KMS-11 (cell line): ENCODE data around the gene TPRA1.

Source experiments
- H2AFZ ChIP-seq: fragments of 200-600 bp; sonication (generic); 2 replicates; pipeline ENCODE4 v1.6.1; 2016; ENCODE audit warnings: antibody characterized with exemption, mixed run types, low read depth
- H3K27ac ChIP-seq: fragments of 200-600 bp; sonication (generic); 2 replicates; pipeline ENCODE4 v1.6.1; 2016; ENCODE audit warnings: mild to moderate bottlenecking, mixed run types
- H3K27me3 ChIP-seq: fragments of 200-600 bp; sonication (generic); 2 replicates; pipeline ENCODE4 v1.6.1; 2017; ENCODE audit warnings: mild to moderate bottlenecking, low read depth, mixed run types, moderate library complexity; ENCODE audit not compliant: insufficient read depth
- H3K36me3 ChIP-seq: fragments of 200-600 bp; sonication (generic); 2 replicates; pipeline ENCODE4 v1.6.1; 2017; ENCODE audit warnings: mild to moderate bottlenecking, mixed run types; ENCODE audit not compliant: insufficient read depth
- H3K4me1 ChIP-seq: fragments of 200-600 bp; sonication (generic); 2 replicates; pipeline ENCODE4 v1.6.1; 2016; ENCODE audit warnings: mild to moderate bottlenecking, low read depth, mixed run types; ENCODE audit not compliant: poor library complexity, severe bottlenecking
- H3K4me2 ChIP-seq: fragments of 200-600 bp; sonication (generic); 2 replicates; pipeline ENCODE4 v1.7.0; 2016; ENCODE audit warnings: mild to moderate bottlenecking, mixed run types
- H3K4me3 ChIP-seq: fragments of 200-600 bp; sonication (generic); IDR thresholded peaks from 2 replicates; pipeline ENCODE4 v1.6.1; 2017; ENCODE audit warnings: low read depth, low read length, mixed read lengths; ENCODE audit not compliant: insufficient read depth
- H3K79me2 ChIP-seq: fragments of 200-600 bp; sonication (generic); 2 replicates; pipeline ENCODE4 v1.6.1; 2016; ENCODE audit warnings: low read depth, mixed run types; ENCODE audit not compliant: insufficient read depth
- H3K9ac ChIP-seq: fragments of 200-600 bp; sonication (generic); 2 replicates; pipeline ENCODE4 v1.6.1; 2016; ENCODE audit warnings: mild to moderate bottlenecking, mixed run types
- H4K20me1 ChIP-seq: fragments of 200-600 bp; sonication (generic); 2 replicates; pipeline ENCODE4 v1.6.1; 2016; ENCODE audit warnings: mild to moderate bottlenecking, mixed run types; ENCODE audit not compliant: insufficient read depth
- TF ChIP-seq, protein P1 (sequence below): fragments of 200-600 bp; sonication (generic); conservative IDR thresholded peaks from 2 replicates; pipeline ENCODE4 v1.6.1; 2017; ENCODE audit warnings: low read depth, mild to moderate bottlenecking, antibody characterized with exemption, low read length, moderate library complexity, mixed read lengths

TPRA1 gene

GRCh38 chr3:127637546-127637945, 47.0 kb upstream of the TPRA1 start:
- no peaks in the 10 kb centered on the region for H4K20me1 ChIP-seq
- no peak overlapping the region for H3K9ac ChIP-seq
- H3K79me2 ChIP-seq, result no peaks in the 10 kb centered on the region
- H3K27me3 ChIP-seq, result no peaks in the 10 kb centered on the region
- no peak overlapping the region for H3K27ac ChIP-seq
- TF ChIP-seq, protein P1, sequence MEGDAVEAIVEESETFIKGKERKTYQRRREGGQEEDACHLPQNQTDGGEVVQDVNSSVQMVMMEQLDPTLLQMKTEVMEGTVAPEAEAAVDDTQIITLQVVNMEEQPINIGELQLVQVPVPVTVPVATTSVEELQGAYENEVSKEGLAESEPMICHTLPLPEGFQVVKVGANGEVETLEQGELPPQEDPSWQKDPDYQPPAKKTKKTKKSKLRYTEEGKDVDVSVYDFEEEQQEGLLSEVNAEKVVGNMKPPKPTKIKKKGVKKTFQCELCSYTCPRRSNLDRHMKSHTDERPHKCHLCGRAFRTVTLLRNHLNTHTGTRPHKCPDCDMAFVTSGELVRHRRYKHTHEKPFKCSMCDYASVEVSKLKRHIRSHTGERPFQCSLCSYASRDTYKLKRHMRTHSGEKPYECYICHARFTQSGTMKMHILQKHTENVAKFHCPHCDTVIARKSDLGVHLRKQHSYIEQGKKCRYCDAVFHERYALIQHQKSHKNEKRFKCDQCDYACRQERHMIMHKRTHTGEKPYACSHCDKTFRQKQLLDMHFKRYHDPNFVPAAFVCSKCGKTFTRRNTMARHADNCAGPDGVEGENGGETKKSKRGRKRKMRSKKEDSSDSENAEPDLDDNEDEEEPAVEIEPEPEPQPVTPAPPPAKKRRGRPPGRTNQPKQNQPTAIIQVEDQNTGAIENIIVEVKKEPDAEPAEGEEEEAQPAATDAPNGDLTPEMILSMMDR, result no peak
- H3K36me3 ChIP-seq, result no peaks in the 10 kb centered on the region
- H3K4me3 ChIP-seq, result no peak overlapping the region
- no peak overlapping the region for H3K4me2 ChIP-seq
- H2AFZ ChIP-seq, result no peak overlapping the region
- H3K4me1 ChIP-seq, result peaks cover 15% of the 10 kb centered on the region

DNA sequence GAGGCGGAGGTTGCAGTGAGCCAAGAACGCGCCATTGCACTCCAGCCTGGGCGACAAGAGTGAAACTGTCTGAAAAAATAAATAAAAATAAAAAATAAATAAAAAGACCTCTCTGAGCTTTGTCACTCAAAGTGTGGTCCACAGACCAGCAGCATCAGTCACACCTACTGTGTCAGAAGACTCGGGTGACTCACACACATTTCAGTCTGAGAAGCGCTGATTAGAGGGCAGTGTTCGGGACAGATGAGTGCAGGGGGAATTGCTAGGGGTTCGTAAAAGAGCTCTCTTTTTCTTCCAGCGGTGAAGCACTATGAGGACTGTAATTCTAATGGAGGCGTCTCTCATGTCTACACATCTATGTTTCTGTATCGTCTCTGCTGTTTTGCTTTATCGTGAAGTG, 44.1 kb upstream of the TPRA1 start:
- Histone ChIP-seq H3K27me3 (no peaks in the 10 kb centered on the region), H3K4me3 (no peak overlapping the region), H3K27ac (no peak overlapping the region), H3K9ac (no peak overlapping the region), H3K79me2 (no peaks in the 10 kb centered on the region), H3K36me3 (no peaks in the 10 kb centered on the region), H3K4me1 (peaks cover 15% of the 10 kb centered on the region), H3K4me2 (no peak overlapping the region), H4K20me1 (no peaks in the 10 kb centered on the region), H2AFZ (no peak overlapping the region)
- TF ChIP-seq, protein P1, result no peak

DNA sequence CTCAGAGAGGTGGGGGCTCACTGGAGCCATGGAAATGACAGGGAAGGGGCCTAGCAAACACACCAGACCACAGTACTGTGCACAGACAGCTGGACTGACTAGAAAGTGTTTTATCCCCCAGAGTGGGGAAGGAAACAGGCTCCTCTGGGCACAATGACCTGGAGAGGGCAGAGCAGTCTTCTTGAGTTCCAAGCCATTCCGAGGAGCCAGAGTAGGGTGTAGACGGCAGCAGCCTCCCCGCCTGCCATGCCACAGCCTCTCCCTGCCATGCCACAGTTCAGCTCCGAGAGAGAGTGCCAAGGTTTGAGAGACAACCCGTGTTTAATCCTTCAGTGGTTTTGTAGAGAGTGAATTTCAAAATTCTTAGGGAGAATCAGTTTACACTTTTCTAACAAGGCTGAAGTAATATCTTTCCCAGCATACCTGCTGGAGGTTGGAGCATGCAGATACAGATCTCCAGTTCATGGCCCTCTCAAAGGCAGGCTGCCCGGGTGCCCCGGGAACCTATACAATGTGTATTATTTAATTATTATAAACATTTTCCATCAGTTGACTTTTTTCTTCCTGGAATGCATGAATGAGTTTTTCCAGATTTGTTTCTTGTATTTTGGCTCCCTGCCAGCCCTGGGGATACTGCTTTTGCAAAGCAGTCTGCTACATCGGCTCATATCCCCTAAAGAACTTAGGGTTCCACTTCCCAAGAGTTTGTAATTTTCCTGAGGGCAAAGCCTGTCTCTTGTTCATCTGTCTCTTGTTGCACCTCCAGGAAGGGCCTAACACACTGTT, 41.7 kb upstream of the TPRA1 start:
- Histone ChIP-seq H3K79me2 (no peaks in the 10 kb centered on the region), H3K4me1 (peaks cover 2% of the 10 kb centered on the region), H2AFZ (no peak overlapping the region), H3K4me3 (no peak overlapping the region), H3K9ac (no peak overlapping the region), H3K27me3 (no peaks in the 10 kb centered on the region), H3K36me3 (no peaks in the 10 kb centered on the region), H3K27ac (no peak overlapping the region), H3K4me2 (no peak overlapping the region), H4K20me1 (no peaks in the 10 kb centered on the region)
- TF ChIP-seq, protein P1, result no peak

- no peak overlapping the region for H3K9ac ChIP-seq
- no peak overlapping the region for H3K27ac ChIP-seq
Measured at GRCh38 chr3:127630811-127631714, 40.5 kb upstream of the TPRA1 start.

More at GRCh38 chr3:127630811-127631714, 40.5 kb upstream of the TPRA1 start:
- Histone ChIP-seq H3K4me1 (peaks cover 7% of the 10 kb centered on the region), H3K27me3 (no peaks in the 10 kb centered on the region), H3K4me2 (no peak overlapping the region), H4K20me1 (no peaks in the 10 kb centered on the region), H2AFZ (no peak overlapping the region), H3K36me3 (no peaks in the 10 kb centered on the region), H3K4me3 (no peak overlapping the region), H3K79me2 (no peaks in the 10 kb centered on the region)
- TF ChIP-seq, protein P1, result no peak
